Sigmoid colon (tissue), 7 donors: ENCODE data around the gene MAST4. TPM values are rescaled to one million over a fixed set of nuclear protein-coding genes. Genes with fewer than 3 reads are reported as not detected.

Experiments
- DNase-seq: peaks from one replicate; pipeline ENCODE4 v3.0.0-alpha.2; 2019
- H3K27ac ChIP-seq, 4 donors: fragments of 200-600 bp; sonication (generic); one replicate each; pipeline ENCODE4 v1.5.1; 2016 to 2019; ENCODE audit warnings: mild to moderate bottlenecking in 1 of 4
- H3K27me3 ChIP-seq, 3 donors: fragments of 200-600 bp; sonication (generic); one replicate each; pipeline ENCODE4 v1.5.1; 2019; ENCODE audit warnings: mild to moderate bottlenecking in 1 of 3
- H3K36me3 ChIP-seq, 4 donors: fragments of 200-600 bp; sonication (generic); one replicate each; pipeline ENCODE4 v1.5.1; 2016 to 2019
- H3K4me1 ChIP-seq, 4 donors: fragments of 200-600 bp; sonication (generic); one replicate each; pipeline ENCODE4 v1.5.1; 2017 to 2019
- H3K4me3 ChIP-seq, 4 donors: fragments of 200-600 bp; sonication (generic); one replicate each; pipeline ENCODE4 v1.5.1; 2017 to 2019; ENCODE audit warnings: mild to moderate bottlenecking in 2 of 4, moderate library complexity in 1 of 4
- H3K9me3 ChIP-seq, 4 donors: fragments of 200-600 bp in 3 of 4; sonication (generic) in 3 of 4; one replicate each; pipeline versions ENCODE4 v1.5.1 to v1.6.1; 2013 to 2019
- CTCF ChIP-seq, 4 experiments: fragments of 450-650 bp in 3 of 4; fragments of 200-600 bp in 1 of 4; IDR thresholded peaks; one replicate each; pipeline ENCODE4 v1.5.1; 2016 to 2019; ENCODE audit warnings: antibody characterized with exemption in 4 of 4, mild to moderate bottlenecking in 3 of 4, moderate library complexity in 2 of 4
- EP300 ChIP-seq, 4 donors: sonication (generic); formaldehyde crosslinking; IDR thresholded peaks; one replicate each; pipeline ENCODE4 v1.6.1; 2017; ENCODE audit warnings: antibody characterized with exemption in 4 of 4
- POLR2A ChIP-seq, 2 donors: fragments of 450-650 bp; IDR thresholded peaks; one replicate each; pipeline ENCODE4 v1.6.1; 2016; ENCODE audit warnings: antibody characterized with exemption in 2 of 2, mild to moderate bottlenecking in 2 of 2, moderate library complexity in 2 of 2
- POLR2AphosphoS5 ChIP-seq, 4 donors: sonication (generic); formaldehyde crosslinking; IDR thresholded peaks; one replicate each; pipeline ENCODE4 v1.6.1; 2017; ENCODE audit warnings: antibody characterized with exemption in 4 of 4
- WGBS, 2 donors: extraction: QIAGEN DNeasy Blood & Tissue Kit; methylation state at CpG; one replicate each; pipeline ENCODE4 v1.1.7; 2013; 5-methylcytosine and 5-hydroxymethylcytosine counted together
- intact Hi-C: fragments of 100-400 bp; cut with DNase I; formaldehyde crosslinking; loops from one replicate; pipeline ENCODE4 v1.15.1; 2023
- polyA plus RNA-seq, 3 donors: library from polyadenylated mRNA; stranded (reverse); fragments of 200-250 nt; gene quantifications; one replicate each; pipeline ENCODE4 v1.2.3, GENCODE V29; 2013
- total RNA-seq, 4 donors: library from RNA; depleted of rRNA; stranded (reverse); fragments of >200 nt; gene quantifications; one replicate each; pipeline ENCODE4 v1.1.0, GENCODE V29; 2016
- donor health status: healthy with polysubstance abuse.
- donor health status: Bipolar disorder and iron deficiency.
- donor health status: healthy.

Gene MAST4
- total and polyA plus RNA-seq, 7 donors = 1.6 to 30.7 (median 15.7) TPM

GRCh38 chr5:66739951-66740350 lies 143.8 kb downstream of the MAST4 start:
- H3K36me3 ChIP-seq = no peaks in the 10 kb centered on the region
- DNase-seq = no peak
- 66 to 76% methylated on average over 3 of the region's 3 CpGs for WGBS, 2 donors
- no peak overlapping the region for H3K27ac ChIP-seq
- TF ChIP-seq POLR2A (IDR thresholded peaks at IDR 0.05) (no peak), EP300 (IDR thresholded peaks at IDR 0.05) (no peak), POLR2AphosphoS5 (IDR thresholded peaks at IDR 0.05) (no peak), CTCF (IDR thresholded peaks at IDR 0.05) (no peak)
- no peak overlapping the region for H3K4me3 ChIP-seq
- H3K27me3 ChIP-seq = no peaks in the 10 kb centered on the region
- no peaks in the 10 kb centered on the region for H3K9me3 ChIP-seq
- intact Hi-C loops = no loop called here
- H3K4me1 ChIP-seq = no peaks in the 10 kb centered on the region

GRCh38 chr5:66741394-66741793 lies 145.2 kb downstream of the MAST4 start:
- Histone ChIP-seq H3K36me3 (no peaks in the 10 kb centered on the region), H3K27me3 (no peaks in the 10 kb centered on the region), H3K4me3 (no peak overlapping the region), H3K4me1 (no peaks in the 10 kb centered on the region), H3K27ac (no peak overlapping the region), H3K9me3 (no peaks in the 10 kb centered on the region)
- intact Hi-C loops = no loop called here
- no peak for TF ChIP-seq POLR2AphosphoS5 (IDR thresholded peaks at IDR 0.05)
- TF ChIP-seq EP300 (IDR thresholded peaks at IDR 0.05) = no peak
- TF ChIP-seq CTCF (IDR thresholded peaks at IDR 0.05) = no peak
- no peak for TF ChIP-seq POLR2A (IDR thresholded peaks at IDR 0.05)
- 16 to 69% methylated on average over 2 of the region's 2 CpGs for WGBS, 2 donors
- no peak for DNase-seq

GRCh38 chr5:66742083-66742895 lies 146.1 kb downstream of the MAST4 start:
- no peak for DNase-seq
- 38 to 74% methylated on average over 15 of the region's 15 CpGs for WGBS, 2 donors
- H3K27me3 ChIP-seq = no peaks in the 10 kb centered on the region
- no peak overlapping the region for H3K4me3 ChIP-seq
- no peaks in the 10 kb centered on the region for H3K36me3 ChIP-seq
- no peak overlapping the region for H3K27ac ChIP-seq
- no peaks in the 10 kb centered on the region for H3K9me3 ChIP-seq
- intact Hi-C loops = no loop called here
- no peak for TF ChIP-seq POLR2A (IDR thresholded peaks at IDR 0.05)
- no peak for TF ChIP-seq POLR2AphosphoS5 (IDR thresholded peaks at IDR 0.05)
- TF ChIP-seq EP300 (IDR thresholded peaks at IDR 0.05) = no peak
- no peak for TF ChIP-seq CTCF (IDR thresholded peaks at IDR 0.05)
- H3K4me1 ChIP-seq = no peaks in the 10 kb centered on the region

GRCh38 chr5:66742896-66743247 lies 146.7 kb downstream of the MAST4 start:
- H3K4me3 ChIP-seq = no peak overlapping the region
- H3K27me3 ChIP-seq = no peaks in the 10 kb centered on the region
- WGBS, 2 donors = 67 to 82% methylated on average over 5 of the region's 5 CpGs
- intact Hi-C loops = no loop called here
- no peak for DNase-seq
- H3K4me1 ChIP-seq = no peaks in the 10 kb centered on the region
- no peak overlapping the region for H3K27ac ChIP-seq
- no peaks in the 10 kb centered on the region for H3K9me3 ChIP-seq
- no peaks in the 10 kb centered on the region for H3K36me3 ChIP-seq
- TF ChIP-seq CTCF (IDR thresholded peaks at IDR 0.05) = no peak
- TF ChIP-seq POLR2A (IDR thresholded peaks at IDR 0.05) = no peak
- TF ChIP-seq EP300 (IDR thresholded peaks at IDR 0.05) = no peak

- no peaks in the 10 kb centered on the region for H3K9me3 ChIP-seq
- TF ChIP-seq POLR2AphosphoS5 (IDR thresholded peaks at IDR 0.05) (no peak), POLR2A (IDR thresholded peaks at IDR 0.05) (no peak), EP300 (IDR thresholded peaks at IDR 0.05) (no peak), CTCF (IDR thresholded peaks at IDR 0.05) (no peak)
- H3K4me1 ChIP-seq = no peaks in the 10 kb centered on the region
- DNase-seq = no peak
- no peaks in the 10 kb centered on the region for H3K36me3 ChIP-seq
- H3K4me3 ChIP-seq = no peak overlapping the region
- H3K27me3 ChIP-seq = no peaks in the 10 kb centered on the region
- H3K27ac ChIP-seq = no peak overlapping the region
- intact Hi-C loops = no loop called here
- WGBS, 2 donors = 88 to 94% methylated on average over 6 of the region's 6 CpGs
Observed at GRCh38 chr5:66743344-66743743, 147.2 kb downstream of the MAST4 start.
